Fibroblast of skin of scalp (primary cell): ENCODE data around the gene KRT81.
"Not testable (repeated sequence)": the region's sequence is repeated elsewhere in the genome, so short reads cannot be mapped to it uniquely, and the experiment has no call there.

Experiments
- DNase-seq: peaks from one replicate; pipeline ENCODE4 v3.0.0-alpha.2; 2013

KRT81 gene

DNA sequence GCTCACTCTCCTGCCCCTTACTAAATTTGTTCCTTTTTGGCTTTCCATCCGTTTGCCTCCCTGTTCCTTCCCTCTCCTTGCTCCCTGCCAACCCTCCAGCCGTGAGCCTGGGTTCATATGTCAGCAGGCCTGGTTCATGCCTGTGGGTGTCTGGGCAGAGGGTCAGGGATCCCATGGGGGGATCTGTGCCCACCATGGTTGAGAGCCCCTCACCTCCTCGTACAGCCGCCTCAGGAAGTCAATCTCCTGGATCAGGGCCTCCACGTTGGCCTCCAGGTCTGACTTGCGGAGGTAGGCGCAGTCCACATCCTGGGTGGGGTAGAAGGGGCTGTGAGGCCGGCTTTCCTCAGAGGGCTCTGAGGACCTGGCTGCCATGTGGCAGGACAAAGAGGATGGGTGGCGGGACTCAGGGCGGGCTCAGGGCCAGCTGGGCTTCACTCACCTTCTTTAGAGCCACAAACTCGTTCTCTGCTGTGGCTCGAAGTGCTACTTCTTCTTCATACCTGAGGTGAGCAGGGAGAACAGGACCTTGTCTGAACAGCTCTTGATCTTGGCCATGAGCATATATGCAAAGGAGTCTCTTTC, 26.2 kb upstream of the KRT81 start:
- DNase-seq, result no peak

DNA sequence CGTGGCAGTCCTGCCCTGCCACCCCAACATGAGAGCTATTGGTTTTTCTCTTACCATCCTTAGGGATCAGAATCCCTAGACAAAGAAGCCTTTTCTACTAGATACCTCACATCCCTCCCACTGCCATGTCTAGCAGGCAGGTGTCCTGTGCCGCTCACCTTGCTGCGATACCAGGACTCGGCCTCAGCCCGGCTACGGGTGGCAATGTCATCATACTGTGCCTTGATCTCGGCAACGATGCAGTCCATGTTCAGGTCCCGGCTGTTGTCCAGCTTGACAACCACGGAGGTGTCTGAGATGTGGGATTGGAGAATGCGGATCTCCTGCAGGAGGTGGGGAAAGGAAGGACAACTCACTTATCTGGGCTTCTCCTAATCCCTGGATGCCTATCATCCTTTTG, 25.4 kb upstream of the KRT81 start:
- no peak for DNase-seq

DNA sequence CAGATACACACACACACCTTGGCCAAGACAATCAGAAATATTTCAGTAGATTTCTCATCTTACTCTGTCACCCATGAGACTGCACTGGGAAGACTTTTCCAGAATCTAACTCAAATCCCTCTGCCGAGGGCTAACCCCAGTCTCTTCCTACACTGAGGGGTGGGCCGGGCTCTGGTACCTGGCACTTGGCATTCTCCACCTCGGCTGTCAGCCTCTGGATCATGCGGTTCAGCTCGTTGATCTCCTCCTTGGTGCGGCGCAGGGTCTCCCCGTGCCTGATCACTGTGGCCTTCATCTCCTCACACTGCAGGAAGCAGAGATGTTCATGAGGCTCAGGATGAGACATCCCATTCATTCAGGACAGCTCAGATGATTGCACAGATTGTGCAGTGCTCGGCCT, 25.0 kb upstream of the KRT81 start:
- no peak for DNase-seq

DNA sequence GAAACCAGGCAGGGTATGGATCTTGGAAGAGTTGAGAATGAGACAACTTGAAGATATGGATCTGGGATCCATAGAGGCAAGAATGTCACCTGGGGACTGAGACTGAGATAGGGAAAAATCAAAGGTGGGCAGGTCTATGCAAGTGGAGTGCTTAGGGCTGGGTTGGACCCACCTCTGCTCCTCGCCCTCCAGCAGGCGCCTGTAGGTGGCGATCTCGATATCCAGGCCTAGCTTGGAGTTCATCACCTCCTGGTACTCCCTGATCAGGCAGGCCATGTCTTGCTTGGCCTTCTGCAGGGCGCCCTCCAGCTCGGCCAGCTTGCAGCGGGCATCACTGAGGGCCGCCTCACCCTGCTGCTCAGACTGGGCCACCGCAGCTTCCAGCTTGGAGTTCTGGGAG, 24.4 kb upstream of the KRT81 start:
- DNase-seq, result not testable (repeated sequence)

DNA sequence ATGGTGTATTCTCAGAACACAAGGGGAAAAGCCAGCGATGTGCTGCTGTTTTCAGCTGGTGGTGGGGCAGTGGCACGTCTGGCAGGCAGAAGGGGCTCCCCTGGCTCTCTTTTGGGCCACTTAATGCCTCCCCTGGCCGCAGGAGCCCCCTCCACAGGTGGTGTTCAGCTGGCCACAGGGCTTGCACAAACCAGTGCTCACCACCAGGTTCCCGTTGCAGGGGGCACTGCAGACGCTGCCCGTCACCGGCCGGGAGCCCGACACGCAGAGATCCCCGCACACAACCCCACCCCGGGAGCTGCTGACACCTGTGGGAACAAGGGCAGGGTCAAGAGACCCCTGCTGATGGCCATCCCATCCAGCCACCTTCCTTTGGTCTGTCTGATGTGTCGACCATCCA, 23.2 kb upstream of the KRT81 start:
- DNase-seq, result no peak

DNA sequence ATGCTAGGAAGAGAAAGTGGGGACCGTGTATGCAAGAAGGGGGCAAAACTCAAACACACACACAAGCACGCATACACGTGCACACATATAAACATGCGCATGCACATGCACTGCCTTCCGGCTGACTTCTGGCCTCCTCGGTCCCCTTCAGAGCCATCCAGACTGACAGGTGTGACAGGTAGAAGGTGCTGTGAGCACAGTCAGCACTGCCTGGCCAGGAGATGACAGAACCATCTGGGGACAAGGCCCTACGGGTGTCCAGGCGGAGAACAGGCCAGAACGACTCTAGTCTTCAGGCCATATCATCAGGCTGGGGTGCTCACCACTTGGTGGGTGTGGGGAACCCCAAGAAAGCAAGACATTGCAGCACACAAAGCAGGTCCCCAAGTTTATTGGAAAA, 22.6 kb upstream of the KRT81 start:
- DNase-seq, result no peak

DNA sequence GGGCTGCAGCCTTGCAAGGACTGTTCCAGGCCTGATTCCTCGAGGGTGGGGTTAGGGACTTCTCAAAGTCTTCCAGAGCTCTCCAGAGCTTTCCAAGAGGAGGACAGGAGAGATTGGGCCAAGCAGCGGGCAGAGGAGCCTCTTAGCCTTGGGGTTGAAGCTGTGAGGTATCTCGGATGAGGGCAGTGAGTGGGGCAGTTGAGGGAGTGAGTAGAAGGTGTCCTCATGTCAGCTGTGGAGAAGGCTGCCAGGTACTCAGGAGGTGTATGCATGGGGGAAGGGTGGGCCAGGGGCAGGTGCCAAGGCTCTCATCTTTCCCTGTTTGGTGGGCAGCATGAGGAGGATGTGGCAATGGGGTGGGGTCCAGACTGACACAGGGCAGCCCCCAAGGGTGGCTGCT, 22.1 kb upstream of the KRT81 start:
- no peak for DNase-seq

DNA sequence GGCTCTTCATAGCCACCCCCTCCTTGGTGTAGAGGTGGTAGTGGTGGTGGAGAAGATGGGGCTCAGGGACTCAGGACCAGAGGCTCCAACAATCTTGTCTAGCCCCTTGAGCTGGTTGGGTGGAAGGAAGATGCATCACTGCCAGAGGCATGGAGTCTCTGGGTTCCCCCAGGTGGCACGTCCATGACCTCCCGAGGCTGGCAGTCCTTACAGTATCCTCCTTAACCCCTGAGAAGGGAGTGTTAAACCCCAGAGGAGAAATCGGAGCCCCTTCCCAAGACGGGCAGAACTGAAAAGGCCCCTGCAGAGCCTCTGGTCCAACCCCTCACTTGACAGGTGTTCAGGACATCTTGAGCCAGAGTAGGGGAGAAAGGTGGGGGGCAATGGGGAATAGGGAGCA, 20.8 kb upstream of the KRT81 start:
- no peak for DNase-seq

DNA sequence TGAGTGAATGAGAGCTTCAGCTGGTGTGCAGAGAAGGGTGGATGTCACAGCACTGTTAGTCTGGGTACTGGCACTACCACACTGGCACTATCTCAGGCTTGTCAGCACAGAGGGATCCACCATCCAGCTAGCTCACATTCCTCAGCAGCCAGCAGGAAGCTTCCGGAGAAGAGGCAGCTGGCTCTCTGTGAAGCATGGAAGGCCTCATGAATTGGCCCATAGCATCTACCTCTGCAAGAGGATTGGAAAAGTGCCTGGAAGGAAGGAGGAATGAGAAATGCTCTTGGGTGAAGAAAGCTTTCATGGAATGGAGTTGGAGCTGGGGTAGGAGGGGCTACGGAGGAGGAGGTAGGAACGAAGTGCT, 19.9 kb upstream of the KRT81 start:
- no peak for DNase-seq

DNA sequence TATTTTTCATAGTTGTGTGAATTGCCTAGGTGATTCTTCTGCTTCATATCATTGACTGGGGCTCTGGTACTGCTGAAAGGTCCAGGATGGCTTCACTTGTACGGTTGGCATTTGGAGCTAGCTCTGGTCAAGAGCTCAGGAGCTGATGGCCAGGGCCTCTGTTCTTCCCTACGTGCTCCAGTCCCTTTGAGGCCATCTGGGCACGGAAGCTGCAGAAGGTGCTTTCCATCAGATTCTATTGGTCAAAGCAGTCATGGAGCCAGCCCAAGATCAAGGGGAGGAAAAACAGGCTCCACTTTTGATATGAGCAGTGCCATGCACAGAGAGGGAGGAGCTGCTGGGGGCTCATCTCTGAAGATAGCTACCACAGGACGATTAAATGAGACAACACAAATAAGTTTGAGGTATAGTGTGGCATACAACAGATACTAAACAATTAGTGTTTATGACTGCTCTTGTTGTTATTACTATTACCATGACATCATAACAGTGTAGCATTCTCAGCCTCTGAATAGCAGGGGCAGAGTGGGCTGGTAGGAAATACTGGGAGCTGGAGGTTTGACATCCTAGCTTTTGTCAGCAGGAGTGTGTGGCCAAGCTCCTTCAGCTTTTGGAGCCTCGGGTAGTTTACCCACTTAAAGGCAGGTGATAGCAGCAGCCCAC, 19.4 kb upstream of the KRT81 start:
- DNase-seq, result no peak

DNA sequence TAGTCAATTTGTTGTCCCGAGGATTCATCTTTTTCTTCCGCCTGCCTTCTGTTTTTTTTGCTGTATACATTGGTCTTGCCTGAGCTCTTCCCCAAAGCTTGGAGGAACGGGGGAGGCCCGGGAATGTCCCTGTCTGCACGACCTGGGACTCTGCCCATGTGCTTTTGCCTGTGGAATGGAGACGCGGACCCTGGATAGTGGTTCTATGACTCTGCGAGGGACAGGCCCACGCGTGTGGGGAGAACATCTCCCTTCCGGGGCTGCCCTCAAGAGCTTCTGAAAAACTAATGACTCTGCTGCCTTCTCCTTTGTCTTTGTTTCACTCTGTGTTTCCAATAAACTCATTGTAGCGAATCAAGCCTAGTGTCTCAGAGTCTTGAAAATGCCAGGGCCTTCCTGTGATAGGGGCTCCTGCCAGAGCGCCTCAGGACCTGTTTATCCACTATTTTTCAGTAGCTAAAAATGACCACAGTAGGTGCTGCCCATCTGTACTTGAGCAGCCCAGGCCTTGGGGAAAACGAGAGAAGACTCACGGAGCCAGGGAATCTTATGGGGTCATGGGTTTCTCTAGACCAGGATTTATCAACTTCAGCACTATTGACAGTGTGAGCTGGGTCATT, 17.6 kb upstream of the KRT81 start:
- no peak for DNase-seq

DNA sequence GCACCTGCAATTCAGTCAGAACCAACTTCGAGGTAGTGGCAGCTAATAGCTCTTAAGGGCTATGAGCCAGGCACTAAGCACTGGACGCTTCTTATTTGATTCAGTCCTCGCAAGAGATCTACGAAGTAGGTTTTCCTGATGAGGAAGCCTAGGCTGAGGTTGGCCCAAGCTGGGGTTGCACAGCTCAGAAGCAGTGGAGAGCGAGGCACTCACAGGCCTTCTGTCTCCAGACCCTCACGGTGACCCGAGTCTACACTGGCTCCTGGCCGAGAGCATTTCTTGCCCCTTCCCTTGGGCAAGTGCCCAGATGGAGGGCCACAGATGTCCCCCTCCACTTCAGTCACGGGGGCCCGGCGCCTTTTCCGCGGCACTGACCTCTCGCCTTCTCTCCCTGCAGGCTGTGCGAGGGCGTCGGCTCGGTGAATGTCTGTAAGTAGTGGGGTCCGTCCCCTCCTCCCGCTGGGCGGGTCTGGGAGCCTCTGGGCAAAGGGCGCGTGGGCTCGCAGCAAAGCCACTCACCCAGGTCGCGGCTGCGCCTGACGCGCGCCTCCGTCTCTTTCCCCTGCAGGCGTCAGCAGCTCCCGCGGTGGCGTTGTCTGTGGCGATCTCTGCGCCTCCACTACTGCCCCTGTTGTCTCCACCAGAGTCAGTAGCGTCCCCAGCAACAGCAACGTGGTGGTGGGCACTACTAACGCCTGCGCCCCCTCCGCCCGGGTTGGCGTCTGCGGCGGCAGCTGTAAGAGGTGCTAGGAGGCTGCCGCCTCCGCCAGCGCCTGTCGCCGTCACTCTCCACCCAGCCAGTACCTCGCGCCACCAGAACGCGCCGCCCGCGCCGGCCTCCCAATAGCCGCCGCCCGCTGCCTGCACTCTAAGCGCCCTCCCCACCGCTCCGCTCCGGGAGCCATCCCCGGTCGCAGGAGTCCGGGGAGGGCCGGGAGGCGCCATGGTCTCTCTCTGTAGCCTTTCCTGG, 16.8 kb upstream of the KRT81 start:
- DNase-seq, result peak; percentile 42

DNA sequence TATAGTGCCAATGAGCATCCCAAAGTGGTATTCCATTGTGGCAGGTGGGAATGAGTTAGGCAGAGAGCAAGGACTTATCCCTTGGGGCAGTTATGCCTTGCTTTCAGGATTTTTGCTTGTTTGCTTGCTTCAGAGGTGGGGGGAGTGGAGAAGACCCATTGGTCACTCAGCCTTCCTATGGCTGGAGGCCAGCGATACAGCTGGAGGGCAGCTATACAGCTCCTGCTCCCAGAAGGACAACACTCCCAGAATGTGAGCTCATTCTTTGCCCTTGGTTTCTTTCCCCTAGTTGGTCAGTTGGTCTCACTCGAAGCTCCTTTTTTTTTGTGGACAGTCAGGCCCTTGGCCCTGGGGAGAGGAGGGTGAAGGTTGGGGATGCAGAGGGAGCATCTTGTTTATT, 15.4 kb upstream of the KRT81 start:
- no peak for DNase-seq

DNA sequence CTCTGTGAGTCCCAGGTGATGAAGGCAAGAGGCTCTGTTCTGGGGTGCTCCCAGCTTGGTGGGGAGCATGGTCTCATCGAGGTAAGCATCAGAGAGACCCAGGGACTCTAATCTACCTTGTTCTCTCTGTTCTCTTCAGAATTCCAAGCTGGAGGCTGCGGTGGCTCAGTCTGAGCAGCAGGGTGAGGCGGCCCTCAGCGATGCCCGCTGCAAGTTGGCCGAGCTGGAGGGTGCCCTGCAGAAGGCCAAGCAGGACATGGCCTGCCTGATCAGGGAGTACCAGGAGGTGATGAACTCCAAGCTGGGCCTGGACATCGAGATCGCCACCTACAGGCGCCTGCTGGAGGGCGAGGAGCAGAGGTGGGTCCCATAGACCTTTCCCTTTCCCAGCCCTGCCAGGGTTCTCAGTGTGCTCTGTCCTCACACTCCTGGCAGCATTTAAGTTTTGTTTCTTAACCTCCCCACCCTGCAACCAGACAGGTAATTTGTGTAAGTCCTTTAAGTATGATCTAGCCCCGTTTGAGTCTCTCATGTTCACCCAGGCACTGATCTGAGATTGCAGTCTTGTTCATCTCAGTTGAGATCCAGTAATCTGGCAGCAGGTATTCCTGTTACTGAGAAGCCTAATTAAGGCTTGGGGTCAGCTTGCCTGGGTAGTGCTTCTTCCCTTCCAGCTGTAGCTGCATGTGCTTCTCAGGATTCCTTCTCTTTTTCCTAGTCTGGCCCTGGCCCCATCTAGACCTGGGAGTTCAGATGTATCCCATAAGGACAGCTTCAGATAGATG, 14.8 kb upstream of the KRT81 start:
- DNase-seq, result no peak

DNA sequence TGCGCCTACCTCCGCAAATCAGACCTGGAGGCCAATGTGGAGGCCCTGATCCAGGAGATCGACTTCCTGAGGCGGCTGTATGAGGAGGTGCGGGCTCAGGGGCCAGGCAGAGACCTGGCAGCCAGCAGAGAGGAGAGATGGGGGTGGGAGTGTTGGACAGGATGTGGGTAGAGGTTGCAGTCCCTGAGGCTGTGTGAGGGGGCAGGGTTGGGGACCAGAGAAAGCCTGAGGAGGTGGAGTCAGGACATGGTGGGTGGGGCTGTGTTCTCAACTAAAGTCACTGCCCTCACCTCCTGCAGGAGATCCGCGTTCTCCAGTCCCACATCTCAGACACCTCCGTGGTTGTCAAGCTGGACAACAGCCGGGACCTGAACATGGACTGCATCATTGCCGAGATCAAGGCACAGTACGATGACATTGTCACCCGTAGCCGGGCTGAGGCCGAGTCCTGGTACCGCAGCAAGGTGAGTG, 13.6 kb upstream of the KRT81 start:
- not testable (repeated sequence) for DNase-seq

DNA sequence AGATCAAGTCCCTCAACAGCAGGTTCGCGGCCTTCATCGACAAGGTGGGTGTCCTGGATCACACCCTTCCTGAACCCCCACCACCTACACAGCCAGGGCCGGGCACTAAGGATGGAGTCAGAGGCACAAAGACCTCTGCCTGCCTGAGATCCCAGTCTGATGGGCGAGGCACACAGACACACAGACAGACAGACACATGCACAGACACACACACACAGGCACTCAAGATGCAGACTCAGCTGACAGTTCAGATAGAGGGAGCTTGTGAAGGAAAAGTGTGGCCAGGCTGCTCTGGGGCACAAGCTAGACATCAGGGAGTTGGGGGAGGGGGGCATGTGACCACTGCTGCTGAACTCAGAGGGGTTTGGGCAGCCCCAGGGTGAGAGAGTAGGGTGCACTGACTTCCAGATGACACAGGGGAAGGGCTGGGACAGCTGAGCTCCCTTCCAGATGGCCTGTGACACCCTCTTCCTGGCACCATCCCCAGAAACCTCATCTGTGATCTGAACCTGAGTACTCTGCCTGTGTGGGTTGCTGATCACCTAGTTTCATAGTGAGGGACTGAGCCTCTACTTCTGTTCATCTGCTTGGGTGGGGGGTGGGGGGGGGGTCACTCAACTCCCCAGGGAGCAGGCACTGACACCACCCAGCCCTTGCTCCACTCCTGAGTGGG, 11.0 kb upstream of the KRT81 start:
- DNase-seq, result not testable (repeated sequence)

DNA sequence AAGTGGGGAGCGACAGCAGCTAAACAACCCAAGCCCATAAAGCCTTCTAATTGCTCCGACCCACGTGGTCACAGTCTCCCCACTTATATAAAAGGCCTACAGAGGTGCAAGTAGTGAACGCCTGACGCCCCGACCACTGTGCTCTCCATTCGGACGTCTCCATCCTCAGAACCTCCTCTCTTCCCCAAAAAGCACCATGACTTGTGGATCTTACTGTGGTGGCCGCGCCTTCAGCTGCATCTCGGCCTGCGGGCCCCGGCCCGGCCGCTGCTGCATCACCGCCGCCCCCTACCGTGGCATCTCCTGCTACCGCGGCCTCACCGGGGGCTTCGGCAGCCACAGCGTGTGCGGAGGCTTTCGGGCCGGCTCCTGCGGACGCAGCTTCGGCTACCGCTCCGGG, 10.4 kb upstream of the KRT81 start:
- DNase-seq, result not testable (repeated sequence)

DNA sequence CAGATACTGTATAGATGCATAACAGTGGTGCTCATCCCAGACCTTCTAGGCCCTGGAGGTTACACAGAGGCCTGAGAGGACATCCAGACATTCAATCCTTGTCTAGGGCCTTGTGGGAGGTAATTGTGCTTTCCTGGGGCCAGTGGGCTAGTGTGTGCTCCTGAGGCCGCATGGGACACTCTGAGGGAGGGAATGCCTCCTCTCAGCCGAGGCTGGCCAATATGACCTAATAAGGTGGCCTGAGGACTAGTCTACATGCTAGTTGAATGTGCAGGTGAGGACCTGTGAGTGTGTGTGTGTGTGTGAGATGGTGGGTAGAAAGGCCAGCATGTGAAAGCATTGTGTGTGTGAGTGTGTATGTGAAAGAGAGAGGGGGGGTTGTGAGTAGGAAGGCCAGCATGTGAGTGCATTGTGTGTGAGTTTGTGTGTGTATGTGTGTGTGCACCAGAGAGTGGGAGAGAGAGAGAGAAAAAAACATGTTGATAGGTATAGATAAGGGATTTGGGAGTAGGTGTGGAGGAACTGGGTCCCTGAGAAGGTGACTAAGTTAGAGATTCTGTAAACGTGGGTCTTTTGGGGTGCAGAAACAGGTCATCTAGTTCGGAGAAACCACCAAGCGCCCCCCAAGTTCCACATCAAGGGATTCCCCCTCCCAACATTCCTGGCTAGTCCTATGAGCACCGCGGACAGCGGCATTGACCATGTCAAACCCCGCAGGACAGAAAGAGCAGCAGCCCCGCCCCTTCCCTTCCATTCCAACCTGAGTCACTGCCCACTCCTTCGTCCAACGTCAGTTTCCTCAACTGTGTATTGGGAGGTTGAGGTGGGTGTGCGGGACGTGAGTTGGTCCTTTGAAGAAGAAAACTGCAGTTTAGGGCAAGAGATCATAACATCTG, 9.7 kb upstream of the KRT81 start:
- DNase-seq, result no peak

DNA sequence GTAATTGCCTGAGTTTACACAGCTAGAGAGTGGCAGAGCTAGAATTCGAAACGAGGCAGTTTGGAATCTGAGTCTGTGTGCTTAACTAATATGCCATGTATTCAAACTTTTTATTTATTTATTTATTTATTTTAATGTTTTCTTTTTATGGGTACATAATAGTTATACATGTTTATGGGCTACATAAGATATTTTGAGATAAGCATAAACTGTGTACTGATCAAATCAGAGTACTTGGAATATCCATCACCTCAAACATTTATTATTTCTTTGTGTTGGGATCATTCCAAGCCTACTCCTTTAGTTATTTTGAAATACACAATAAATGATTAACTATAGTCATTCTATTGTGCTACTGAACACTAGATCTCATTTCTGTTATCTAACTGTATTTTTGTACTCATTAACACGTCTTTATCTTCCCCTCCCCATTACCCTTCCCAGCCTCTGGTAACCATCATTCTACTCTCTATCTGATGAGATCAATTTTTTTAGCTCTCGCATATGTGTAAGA, 7.4 kb upstream of the KRT81 start:
- no peak for DNase-seq

DNA sequence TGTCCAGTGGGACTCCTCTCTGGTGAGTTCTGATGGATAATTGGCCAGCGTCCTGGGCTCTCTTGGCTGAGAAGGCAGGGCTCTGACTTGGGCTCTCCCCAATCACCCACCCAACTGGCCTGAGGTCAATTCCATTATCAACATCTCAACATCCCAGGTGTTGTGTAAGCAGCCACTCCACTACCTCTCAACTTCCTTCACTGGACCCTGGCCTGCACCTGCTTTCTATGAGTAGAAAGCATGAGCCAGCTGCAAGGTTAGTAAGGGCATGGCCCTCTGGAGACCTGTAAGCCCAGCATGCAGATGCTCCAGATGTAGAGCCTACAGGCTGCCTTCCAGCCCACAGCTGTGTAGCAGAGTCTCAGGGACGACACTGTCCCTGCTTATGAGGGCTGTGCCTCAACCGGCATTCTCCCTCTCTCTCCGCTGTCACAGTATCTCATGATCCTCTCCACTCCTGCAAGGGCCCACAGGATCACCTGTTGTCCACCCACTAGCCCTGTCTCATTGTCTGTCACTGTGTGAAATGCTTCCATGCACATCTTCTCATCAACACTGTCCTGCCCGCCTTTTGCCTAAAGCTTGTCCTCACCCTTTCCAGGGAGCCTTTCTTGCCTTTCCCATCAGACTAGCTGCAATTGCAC, 5.4 kb upstream of the KRT81 start:
- DNase-seq, result no peak
